Caki2 (cell line): ENCODE results near the gene XNDC1N. TPM values are rescaled to one million over a fixed set of nuclear protein-coding genes. Genes with fewer than 3 reads are reported as not detected.
A peak's percentile ranks its signal among the peaks of the same experiment; 100 is the strongest.
"Not testable (repeated sequence)": the region's sequence is repeated elsewhere in the genome, so short reads cannot be mapped to it uniquely, and the experiment has no call there.

Experiments used
- DNase-seq: peaks from one replicate; pipeline ENCODE4 v3.0.0-alpha.2; 2015; ENCODE audit warnings: low read depth
- in situ Hi-C: cut with HindIII; loops from 2 replicates; pipeline ENCODE4 v1.10.0; 2016; ENCODE audit warnings: low sequenced_read_pairs, low pct_unique_long_range_greater_than_20kb, mixed read lengths
- total RNA-seq: library from RNA; depleted of rRNA; stranded (reverse); fragments of >200 nt; shearing (Covaris generic); gene quantifications from 2 replicates; pipeline ENCODE4 v1.2.3, GENCODE V29; 2014; ENCODE audit warnings: low replicate concordance

Gene XNDC1N
- total RNA-seq, 1 experiment from 2014 or later, result 6.6 TPM

DNA sequence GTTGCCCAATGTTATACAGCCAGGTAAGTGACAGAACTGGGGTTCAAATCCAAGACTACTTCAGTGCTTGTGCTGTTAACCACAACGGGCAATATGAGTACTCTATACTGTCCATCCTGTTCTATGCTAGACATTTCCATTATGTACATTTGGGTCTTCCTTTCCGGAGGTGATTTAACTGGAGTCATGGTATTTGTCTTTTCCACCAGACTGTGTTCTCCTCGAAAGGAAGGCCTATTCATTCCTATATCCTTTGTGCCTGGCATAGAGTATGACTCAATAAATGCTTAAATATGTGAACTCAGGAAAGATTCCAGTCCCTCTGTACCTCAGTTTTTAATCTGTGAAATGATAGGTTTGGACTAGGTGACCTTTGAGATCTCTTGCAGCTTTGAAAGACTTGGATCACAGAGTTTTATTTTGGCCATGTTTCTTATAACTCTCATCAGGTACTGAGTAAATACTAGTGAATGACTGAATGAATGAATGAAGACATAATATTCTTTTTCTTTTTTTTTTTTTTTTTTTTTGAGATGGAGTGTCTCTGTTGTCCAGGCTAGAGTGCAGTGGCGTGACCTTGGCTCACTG lies 7.0 kb upstream of the XNDC1N start:
- DNase-seq, result no peak
- in situ Hi-C loops, result no loop called here

DNA sequence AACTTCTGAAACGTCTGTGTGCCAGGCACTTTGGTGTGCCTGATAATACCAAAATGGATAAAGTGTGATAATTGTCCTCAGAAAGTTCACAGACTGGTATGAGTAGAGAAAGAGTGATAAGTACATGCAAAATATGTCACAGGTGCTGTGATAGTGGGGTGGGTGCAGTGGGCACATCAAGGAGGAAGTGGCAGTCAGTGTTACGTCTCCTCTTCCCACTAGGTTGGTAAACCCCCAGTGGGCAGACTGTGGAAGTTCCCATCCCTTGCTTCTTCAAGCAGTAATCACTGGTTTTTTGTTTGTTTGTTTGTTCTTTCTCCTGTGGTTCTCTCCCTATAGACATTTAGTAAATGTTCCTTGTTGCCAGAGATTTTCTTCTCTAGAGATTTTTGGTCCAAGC lies 5.8 kb upstream of the XNDC1N start:
- in situ Hi-C loops, result no loop called here
- DNase-seq, result no peak

- peak; percentile 39 for DNase-seq
- in situ Hi-C loops, result no loop called here
Observed at GRCh38 chr11:71933141-71933933, 4.9 kb upstream of the XNDC1N start.

- no peak for DNase-seq
- in situ Hi-C loops, result no loop called here
Observed at GRCh38 chr11:71931245-71931602, 2.8 kb upstream of the XNDC1N start.

GRCh38 chr11:71930556-71931244 lies 2.3 kb upstream of the XNDC1N start:
- in situ Hi-C loops, result no loop called here
- no peak for DNase-seq

DNA sequence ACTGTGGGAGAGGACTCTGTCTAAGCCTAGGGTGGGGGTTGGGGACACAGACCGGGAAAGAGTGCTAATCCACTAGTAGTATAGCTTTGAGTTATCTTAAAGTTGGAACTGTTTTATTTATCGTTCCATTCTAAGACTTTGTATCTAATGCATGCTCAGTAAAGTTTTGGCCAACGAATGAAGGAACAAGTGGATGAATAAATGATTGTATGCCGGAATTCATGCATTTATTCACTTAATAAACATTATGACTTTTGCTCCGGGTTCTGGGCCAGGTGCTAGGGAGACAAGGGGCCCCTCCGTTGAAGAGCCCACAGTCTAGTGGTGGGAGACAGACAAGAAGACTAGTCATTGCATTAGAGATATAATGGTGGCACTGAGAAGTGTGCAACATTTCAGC lies 1.1 kb upstream of the XNDC1N start:
- DNase-seq, result no peak
- in situ Hi-C loops, result no loop called here

- DNase-seq, result peak; percentile 92
- in situ Hi-C loops, result no loop called here
Observed at GRCh38 chr11:71928737-71929443, 496 bp upstream of the XNDC1N start, which contains the start of gene RNF121. RNF121 (plus strand) TSS chr11:71929046; CDS start chr11:71929062, 16 bp downstream.

- in situ Hi-C loops, result no loop called here
- DNase-seq, result no peak
Observed at GRCh38 chr11:71917646-71918140, 10.7 kb downstream of the XNDC1N start.

GRCh38 chr11:71914617-71915189 lies 13.7 kb downstream of the XNDC1N start:
- in situ Hi-C loops, result no loop called here
- no peak for DNase-seq

DNA sequence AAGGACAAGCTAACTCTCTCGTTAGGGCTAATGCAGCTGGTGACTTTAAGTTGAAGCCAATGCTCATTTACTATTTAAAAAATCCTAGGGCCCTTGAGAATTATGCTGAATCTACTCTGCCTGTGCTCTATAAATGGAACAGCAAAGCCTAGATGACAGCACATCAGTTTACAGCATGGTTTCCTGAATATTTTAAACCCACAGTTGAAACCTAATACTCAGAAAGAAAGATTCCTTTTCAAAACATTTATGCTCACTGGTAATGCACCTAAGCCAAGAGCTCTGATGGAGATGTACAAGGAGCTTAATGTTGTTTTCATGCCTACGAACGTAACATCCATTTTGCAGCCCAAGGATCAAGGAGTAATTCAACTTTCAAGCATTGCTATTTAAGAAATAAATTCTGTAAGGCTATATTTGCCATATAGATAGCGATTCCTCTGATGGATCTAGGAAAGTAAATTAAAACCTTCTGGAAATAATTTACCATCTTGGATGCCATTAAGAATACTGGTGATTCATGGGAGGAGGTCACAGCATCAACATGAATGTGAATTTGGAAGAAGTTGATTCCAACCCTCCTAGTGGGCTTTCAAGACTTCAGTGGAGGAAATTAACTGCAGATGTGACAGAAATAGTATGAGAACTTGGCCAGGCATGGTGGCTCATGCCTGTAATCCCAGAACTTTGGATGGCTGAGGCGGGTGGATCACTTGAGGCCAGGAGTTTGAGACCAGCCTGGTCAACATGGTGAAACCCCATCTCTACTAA lies 14.5 kb downstream of the XNDC1N start:
- no peak for DNase-seq
- in situ Hi-C loops, result no loop called here

- DNase-seq, in situ Hi-C loops: not testable (repeated sequence)
Observed at GRCh38 chr11:71911986-71912340, 16.4 kb downstream of the XNDC1N start.

GRCh38 chr11:71911321-71911985 lies 16.9 kb downstream of the XNDC1N start:
- DNase-seq, in situ Hi-C loops: not testable (repeated sequence)

- DNase-seq, in situ Hi-C loops: not testable (repeated sequence)
Observed at GRCh38 chr11:71910775-71911174, 17.6 kb downstream of the XNDC1N start.

DNA sequence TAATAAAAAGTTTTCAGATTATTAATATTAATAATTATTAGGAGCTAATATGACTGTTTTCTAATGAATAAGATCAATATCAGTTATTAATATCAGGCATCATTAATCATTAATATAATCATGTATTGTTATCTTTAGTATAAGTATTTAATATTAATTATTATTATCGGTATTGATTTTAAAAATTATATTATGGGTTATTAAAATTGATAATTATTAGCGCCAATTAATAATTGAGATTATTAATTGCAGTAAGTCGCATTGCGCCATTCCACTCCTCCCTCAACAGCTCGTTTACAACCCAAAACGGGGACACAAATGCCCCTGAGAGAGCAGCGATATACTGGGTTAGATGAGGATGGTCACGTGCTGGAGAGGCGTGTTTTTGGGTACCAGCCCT lies 20.2 kb downstream of the XNDC1N start:
- in situ Hi-C loops, result no loop called here
- no peak for DNase-seq

DNA sequence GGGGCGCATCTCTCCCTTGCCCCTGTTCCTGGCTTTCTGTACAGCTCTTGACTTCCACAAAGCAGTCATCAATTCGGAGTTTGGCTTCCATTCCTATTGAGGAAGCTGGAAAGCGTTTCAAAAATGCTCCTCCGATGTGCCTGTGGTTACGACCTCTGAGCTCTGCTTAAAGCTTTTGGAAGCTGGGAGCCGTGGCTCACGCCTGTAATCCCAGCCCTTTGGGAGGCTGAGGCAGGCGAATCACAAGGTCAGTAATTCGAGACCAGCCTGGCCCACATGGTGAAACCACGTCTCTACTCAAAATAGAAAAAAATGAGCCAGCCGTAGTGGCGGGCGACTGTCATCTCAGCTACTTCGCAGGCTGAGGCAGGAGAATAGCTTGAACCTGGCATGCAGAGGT lies 27.3 kb downstream of the XNDC1N start:
- in situ Hi-C loops, result not testable (repeated sequence)

DNA sequence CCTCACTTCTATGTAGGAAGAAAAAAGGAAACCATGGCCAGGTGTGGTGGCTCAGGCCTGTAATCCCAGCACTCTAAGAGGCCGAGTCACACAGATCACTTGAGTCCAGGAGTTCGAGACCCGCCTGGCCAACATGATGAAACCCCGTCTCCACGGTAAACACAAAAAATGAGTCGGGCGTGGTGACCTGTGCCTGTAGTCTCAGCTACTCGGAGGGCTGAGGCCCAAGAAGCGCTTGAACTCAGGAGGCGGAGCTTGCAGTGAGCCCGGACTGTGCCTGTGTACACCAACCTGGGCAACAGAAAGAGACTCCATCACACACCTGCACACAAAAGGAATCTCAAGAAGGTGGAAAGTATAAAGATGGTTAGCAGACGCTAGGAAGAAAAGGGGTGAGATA lies 32.4 kb downstream of the XNDC1N start:
- DNase-seq, result no peak
- in situ Hi-C loops, result no loop called here

More for the DNA sequence above, 27.3 kb downstream of the XNDC1N start:
- not testable (repeated sequence) for DNase-seq
